HEK293 (cell line): Measurements from ENCODE around the gene RASEF.

Experiments
- CTCF ChIA-PET: fragments of 350-600 bp; formaldehyde crosslinking; extraction: SDS; loops from one replicate; lab custom pipeline; 2021; ENCODE audit warnings: antibody characterized with exemption; lab: Yijun Ruan, JAX
- POLR2A ChIA-PET: fragments of 300-600 bp; formaldehyde crosslinking; extraction: SDS; loops from one replicate; lab custom pipeline; 2020; ENCODE audit warnings: antibody characterized with exemption, inconsistent platforms; lab: Yijun Ruan, JAX
- H3K27ac ChIP-seq: fragments of 200-500 bp; sonication (Bioruptor generic); 2 replicates; pipeline ENCODE4 v1.5.1; 2014; ENCODE audit warnings: low read depth, low read length, control low read depth, inconsistent platforms; ENCODE audit errors: extremely low read depth
- H3K36me3 ChIP-seq, 2 experiments: fragments of 200-500 bp in 1 of 2; sonication (Bioruptor generic) in 1 of 2; 1 replicate in 1 of 2; 2 replicates in 1 of 2; pipeline ENCODE4 v1.5.1; 2014 to 2017; ENCODE audit warnings: inconsistent platforms in 2 of 2, low read length in 2 of 2; ENCODE audit not compliant: control insufficient read depth in 2 of 2, insufficient read depth in 1 of 2
- H3K4me1 ChIP-seq: fragments of 200-500 bp; sonication (Bioruptor generic); 2 replicates; pipeline ENCODE4 v1.5.1; 2014; ENCODE audit warnings: mild to moderate bottlenecking, low read length, inconsistent platforms; ENCODE audit not compliant: control insufficient read depth, insufficient read depth
- H3K4me3 ChIP-seq: 2 replicates; pipeline ENCODE4 v1.5.1; 2011; ENCODE audit warnings: low read depth, mild to moderate bottlenecking, control low read depth, low read length, moderate library complexity
- H3K9me3 ChIP-seq: fragments of 200-500 bp; sonication (Bioruptor generic); 2 replicates; pipeline ENCODE4 v1.5.1; 2014; ENCODE audit warnings: low read depth, low read length, inconsistent platforms; ENCODE audit not compliant: control insufficient read depth, insufficient read depth
- GLIS2 ChIP-seq: fragments of 450-650 bp; formaldehyde crosslinking; IDR thresholded peaks from 2 replicates; pipeline ENCODE4 v1.5.1; 2016; ENCODE audit warnings: missing biosample characterization, missing genetic modification characterization
- HOXA7 ChIP-seq: sonication (generic); formaldehyde crosslinking; IDR thresholded peaks from 2 replicates; pipeline ENCODE4 v1.8.1; 2022; ENCODE audit warnings: missing genetic modification reagents, borderline replicate concordance
- KLF8 ChIP-seq: fragments of 450-650 bp; formaldehyde crosslinking; IDR thresholded peaks from 2 replicates; pipeline ENCODE4 v1.5.1; 2016; ENCODE audit warnings: missing biosample characterization, missing genetic modification characterization
- PBX3 ChIP-seq: sonication (generic); formaldehyde crosslinking; IDR thresholded peaks from 2 replicates; pipeline ENCODE4 v1.8.1; 2022; ENCODE audit warnings: mild to moderate bottlenecking, moderate library complexity, missing genetic modification reagents
- SCRT1 ChIP-seq: fragments of 450-650 bp; formaldehyde crosslinking; IDR thresholded peaks from 2 replicates; pipeline ENCODE4 v1.5.1; 2016; ENCODE audit warnings: missing biosample characterization, missing genetic modification characterization, borderline replicate concordance
- TRIM28 ChIP-seq: IDR thresholded peaks from 2 replicates; pipeline ENCODE4 v1.6.1; 2011; ENCODE audit warnings: low read length, control low read depth, borderline replicate concordance
- WT1 ChIP-seq: fragments of 450-650 bp; formaldehyde crosslinking; IDR thresholded peaks from 2 replicates; pipeline ENCODE4 v1.5.1; 2016; ENCODE audit warnings: missing biosample characterization, missing genetic modification characterization
- YY2 ChIP-seq: fragments of 450-650 bp; formaldehyde crosslinking; IDR thresholded peaks from 2 replicates; pipeline ENCODE4 v1.5.1; 2016; ENCODE audit warnings: missing biosample characterization, missing genetic modification characterization
- ZNF121 ChIP-seq: fragments of 450-650 bp; formaldehyde crosslinking; IDR thresholded peaks from 2 replicates; pipeline ENCODE4 v1.5.1; 2016; ENCODE audit warnings: missing biosample characterization, missing genetic modification characterization
- ZNF140 ChIP-seq: fragments of 450-650 bp; formaldehyde crosslinking; IDR thresholded peaks from 2 replicates; pipeline ENCODE4 v1.5.1; 2016; ENCODE audit warnings: missing biosample characterization, missing genetic modification characterization
- ZNF24 ChIP-seq: fragments of 450-650 bp; formaldehyde crosslinking; IDR thresholded peaks from 2 replicates; pipeline ENCODE4 v1.5.1; 2016; ENCODE audit warnings: missing biosample characterization, missing genetic modification characterization
- ZNF26 ChIP-seq: fragments of 450-650 bp; formaldehyde crosslinking; IDR thresholded peaks from 2 replicates; pipeline ENCODE4 v1.5.1; 2016; ENCODE audit warnings: missing biosample characterization, missing genetic modification characterization
- ZNF266 ChIP-seq: fragments of 450-650 bp; formaldehyde crosslinking; IDR thresholded peaks from 2 replicates; pipeline ENCODE4 v1.5.1; 2016; ENCODE audit warnings: missing biosample characterization, missing genetic modification characterization, low read depth
- ZNF280D ChIP-seq: fragments of 450-650 bp; formaldehyde crosslinking; IDR thresholded peaks from 2 replicates; pipeline ENCODE4 v1.5.1; 2016; ENCODE audit warnings: missing biosample characterization, missing genetic modification characterization
- ZNF311 ChIP-seq: fragments of 450-650 bp; formaldehyde crosslinking; IDR thresholded peaks from 2 replicates; pipeline ENCODE4 v1.5.1; 2017; ENCODE audit warnings: missing biosample characterization, missing genetic modification characterization, borderline replicate concordance
- ZNF341 ChIP-seq: fragments of 450-650 bp; formaldehyde crosslinking; IDR thresholded peaks from 2 replicates; pipeline ENCODE4; 2016; ENCODE audit warnings: low read depth, missing biosample characterization, missing genetic modification characterization
- ZNF350 ChIP-seq: fragments of 450-650 bp; formaldehyde crosslinking; IDR thresholded peaks from 2 replicates; pipeline ENCODE4 v1.5.0; 2017; ENCODE audit warnings: missing biosample characterization, mild to moderate bottlenecking, missing genetic modification characterization
- ZNF571 ChIP-seq: fragments of 450-650 bp; formaldehyde crosslinking; IDR thresholded peaks from 2 replicates; pipeline ENCODE4 v1.5.0; 2017; ENCODE audit warnings: missing biosample characterization, missing genetic modification characterization
- ZNF585B ChIP-seq: fragments of 450-650 bp; formaldehyde crosslinking; IDR thresholded peaks from 2 replicates; pipeline ENCODE4 v1.5.1; 2016; ENCODE audit warnings: missing biosample characterization, missing genetic modification characterization
- ZNF692 ChIP-seq: fragments of 450-650 bp; formaldehyde crosslinking; IDR thresholded peaks from 2 replicates; pipeline ENCODE4 v1.5.1; 2016; ENCODE audit warnings: missing biosample characterization, missing genetic modification characterization
- ZNF792 ChIP-seq: fragments of 450-650 bp; formaldehyde crosslinking; IDR thresholded peaks from 2 replicates; pipeline ENCODE4 v1.5.1; 2016; ENCODE audit warnings: missing biosample characterization, missing genetic modification characterization
- ZNF843 ChIP-seq: fragments of 450-650 bp; formaldehyde crosslinking; IDR thresholded peaks from 2 replicates; pipeline ENCODE4 v1.5.1; 2016; ENCODE audit warnings: missing biosample characterization, missing genetic modification characterization
- ZSCAN18 ChIP-seq: fragments of 450-650 bp; formaldehyde crosslinking; IDR thresholded peaks from 2 replicates; pipeline ENCODE4 v1.5.1; 2016; ENCODE audit warnings: missing biosample characterization, missing genetic modification characterization

RASEF gene

GRCh38 chr9:83012168-83012921 is 50.6 kb downstream of the RASEF start:
- Histone ChIP-seq H3K9me3 (no peaks in the 10 kb centered on the region), H3K27ac (no peak overlapping the region), H3K4me3 (no peak overlapping the region), H3K36me3 (peaks cover 0 to 26% of the 10 kb centered on the region in 2 experiments; a peak in 2 of 3 replicates), H3K4me1 (no peaks in the 10 kb centered on the region)
- no peak for TF ChIP-seq ZNF350 (tag by site-specific recombination)
- TF ChIP-seq ZNF24 (tag by site-specific recombination) = no peak
- TF ChIP-seq ZNF26 (tag by site-specific recombination) = no peak
- TF ChIP-seq ZSCAN18 (tag by site-specific recombination) = no peak
- no peak for TF ChIP-seq PBX3 (CRISPR knock-in tag)
- no peak for TF ChIP-seq ZNF280D (tag by site-specific recombination)
- TF ChIP-seq SCRT1 = no peak
- no peak for TF ChIP-seq ZNF571 (tag by site-specific recombination)
- TF ChIP-seq ZNF266 (tag by site-specific recombination) = no peak
- TF ChIP-seq ZNF140 (tag by site-specific recombination) = no peak
- CTCF ChIA-PET = interaction anchor here (0.5 to 1.2 kb wide), 2 partner anchors 14 to 608 kb away, joined by 3 to 4 read pairs; no protein-coding TSS in a partner anchor
- POLR2A ChIA-PET = no interaction called here

- Histone ChIP-seq H3K27ac (no peak overlapping the region), H3K4me1 (no peaks in the 10 kb centered on the region), H3K4me3 (no peak overlapping the region), H3K9me3 (no peaks in the 10 kb centered on the region), H3K36me3 (peaks cover 0 to 29% of the 10 kb centered on the region in 2 experiments; a peak in 2 of 3 replicates)
- POLR2A ChIA-PET = no interaction called here
- CTCF ChIA-PET = interaction anchor here (1.2 kb wide), 1 partner anchor 15 kb away, joined by 3 read pairs; no protein-coding TSS in a partner anchor
- TF ChIP-seq HOXA7 (no peak), ZNF585B (tag by site-specific recombination) (no peak), ZNF121 (tag by site-specific recombination) (no peak), ZNF692 (tag by site-specific recombination) (no peak), ZNF341 (no peak), KLF8 (tag by site-specific recombination) (no peak), TRIM28 (no peak), YY2 (no peak), ZNF792 (tag by site-specific recombination) (no peak), ZNF311 (no peak), WT1 (no peak), ZNF843 (tag by site-specific recombination) (no peak), GLIS2 (no peak), ZNF280D (tag by site-specific recombination) (no peak)
These were observed 51.3 kb downstream of the RASEF start for GRCh38 chr9:83011611-83012010.
